ENCODE results near the gene SKIL. TPM values are rescaled to one million over a fixed set of nuclear protein-coding genes. Genes with fewer than 3 reads are reported as not detected.

SKIL gene
- total RNA-seq, 1 experiment from 2014 or later = 34.7 TPM

DNA sequence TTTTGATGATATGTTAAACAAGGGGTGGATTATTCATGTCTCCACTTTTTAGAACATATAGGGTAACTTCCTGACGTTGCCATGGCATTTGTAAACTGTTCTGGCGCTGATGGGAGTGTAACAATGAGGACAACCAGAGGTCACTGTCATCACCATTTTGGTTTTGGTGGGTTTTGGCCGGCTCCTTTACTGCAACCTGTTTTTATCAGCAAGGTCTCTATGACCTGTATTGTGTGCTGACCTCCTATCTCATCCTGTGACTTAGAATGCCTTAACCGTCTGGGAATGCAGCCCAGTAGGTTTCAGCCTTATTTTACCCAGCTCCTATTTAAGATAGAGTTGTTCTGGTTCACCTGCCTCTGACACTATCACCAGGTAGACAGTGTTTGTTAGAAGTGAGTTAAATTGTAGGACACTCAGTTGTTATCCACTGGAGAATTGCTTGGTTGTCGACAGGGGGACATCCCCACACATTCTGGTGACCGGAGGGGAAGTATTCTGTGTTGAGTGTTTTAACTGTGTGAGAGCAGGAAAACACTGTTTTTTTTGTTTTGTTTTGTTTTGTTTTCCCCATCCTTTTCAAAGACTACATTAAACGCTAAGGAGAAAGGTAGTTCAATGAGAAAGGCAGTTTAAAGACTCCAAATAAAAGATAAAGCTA lies 36.9 kb upstream of the SKIL start:
- no peak overlapping the region for H3K4me3 Mint-ChIP-seq (ENCODE audit: unreplicated experiment)
- intact Hi-C loops (cut with micrococcal nuclease) = no loop called here

DNA sequence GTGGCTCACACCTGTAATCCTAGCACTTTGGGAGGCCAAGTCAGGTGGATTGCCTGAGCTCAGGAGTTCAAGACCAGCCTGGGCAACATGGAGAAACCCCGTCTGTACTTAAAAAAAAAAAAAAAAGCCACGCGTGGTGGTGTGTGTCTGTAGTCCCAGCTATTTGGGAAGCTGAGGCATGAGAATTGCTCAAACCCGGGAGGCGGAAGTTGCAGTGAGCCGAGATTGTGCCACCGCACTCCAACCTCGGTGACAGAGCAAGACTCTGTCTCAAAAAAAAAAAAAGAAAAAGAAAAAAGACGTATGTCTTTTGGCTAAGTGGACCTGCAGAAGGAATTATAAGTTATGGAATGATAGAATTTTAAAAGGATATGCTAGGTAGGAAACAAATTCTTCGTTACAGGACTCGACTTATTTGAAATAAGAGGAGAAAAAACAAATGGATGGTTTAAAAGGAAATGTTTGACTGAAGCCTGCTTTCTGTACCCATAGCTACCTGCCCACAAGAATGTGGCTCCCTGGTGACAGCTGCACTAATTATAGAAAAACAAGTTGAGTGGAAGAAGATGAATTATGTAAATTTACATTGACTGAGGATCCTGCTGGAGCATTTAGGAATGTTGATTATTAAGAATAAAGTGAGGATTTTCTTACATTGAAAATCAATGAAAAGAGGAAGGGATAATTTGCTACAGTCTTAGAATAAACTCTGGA lies 36.0 kb upstream of the SKIL start:
- no TSS peak for BruUV-seq (replicated peaks)
- H3K9me3 Mint-ChIP-seq (ENCODE audit: unreplicated experiment) = no peaks in the 10 kb centered on the region
- TF ChIP-seq, protein P1, sequence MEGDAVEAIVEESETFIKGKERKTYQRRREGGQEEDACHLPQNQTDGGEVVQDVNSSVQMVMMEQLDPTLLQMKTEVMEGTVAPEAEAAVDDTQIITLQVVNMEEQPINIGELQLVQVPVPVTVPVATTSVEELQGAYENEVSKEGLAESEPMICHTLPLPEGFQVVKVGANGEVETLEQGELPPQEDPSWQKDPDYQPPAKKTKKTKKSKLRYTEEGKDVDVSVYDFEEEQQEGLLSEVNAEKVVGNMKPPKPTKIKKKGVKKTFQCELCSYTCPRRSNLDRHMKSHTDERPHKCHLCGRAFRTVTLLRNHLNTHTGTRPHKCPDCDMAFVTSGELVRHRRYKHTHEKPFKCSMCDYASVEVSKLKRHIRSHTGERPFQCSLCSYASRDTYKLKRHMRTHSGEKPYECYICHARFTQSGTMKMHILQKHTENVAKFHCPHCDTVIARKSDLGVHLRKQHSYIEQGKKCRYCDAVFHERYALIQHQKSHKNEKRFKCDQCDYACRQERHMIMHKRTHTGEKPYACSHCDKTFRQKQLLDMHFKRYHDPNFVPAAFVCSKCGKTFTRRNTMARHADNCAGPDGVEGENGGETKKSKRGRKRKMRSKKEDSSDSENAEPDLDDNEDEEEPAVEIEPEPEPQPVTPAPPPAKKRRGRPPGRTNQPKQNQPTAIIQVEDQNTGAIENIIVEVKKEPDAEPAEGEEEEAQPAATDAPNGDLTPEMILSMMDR (IDR thresholded peaks at IDR 0.05; ENCODE audit: unreplicated experiment) = no peak
- H3K4me3 Mint-ChIP-seq (ENCODE audit: unreplicated experiment) = no peak overlapping the region
- H3K4me1 Mint-ChIP-seq (ENCODE audit: insufficient read depth, unreplicated experiment) = no peaks in the 10 kb centered on the region
- POLR2A ChIA-PET = no interaction called here
- intact Hi-C loops (cut with micrococcal nuclease) = no loop called here
- no peak for DNase-seq (ENCODE audit: unreplicated experiment)
- no peaks in the 10 kb centered on the region for H3K27me3 Mint-ChIP-seq (ENCODE audit: insufficient read depth, unreplicated experiment)
- CTCF ChIA-PET = interaction anchor here (0.6 to 1.5 kb wide), 5 partner anchors 11 to 490 kb away, joined by 3 to 4 read pairs (median 3); no protein-coding TSS in a partner anchor
- no peak overlapping the region for H3K27ac Mint-ChIP-seq (ENCODE audit: low read depth, unreplicated experiment)
- no peaks in the 10 kb centered on the region for H3K36me3 Mint-ChIP-seq (ENCODE audit: insufficient read depth, unreplicated experiment)

More for the DNA sequence above, 36.9 kb upstream of the SKIL start:
- Mint-ChIP-seq H3K27ac (ENCODE audit: low read depth, unreplicated experiment) (no peak overlapping the region), H3K4me1 (ENCODE audit: insufficient read depth, unreplicated experiment) (no peaks in the 10 kb centered on the region), H3K27me3 (ENCODE audit: insufficient read depth, unreplicated experiment) (no peaks in the 10 kb centered on the region), H3K36me3 (ENCODE audit: insufficient read depth, unreplicated experiment) (no peaks in the 10 kb centered on the region), H3K9me3 (ENCODE audit: unreplicated experiment) (no peaks in the 10 kb centered on the region)
- CTCF ChIA-PET = interaction anchor here (0.6 to 1.5 kb wide), 6 partner anchors 10 to 491 kb away, joined by 3 to 4 read pairs (median 3); no protein-coding TSS in a partner anchor
- DNase-seq (ENCODE audit: unreplicated experiment) = no peak
- no TSS peak for BruUV-seq (replicated peaks)
- POLR2A ChIA-PET = no interaction called here
- TF ChIP-seq, protein P1 (IDR thresholded peaks at IDR 0.05; ENCODE audit: unreplicated experiment) = no peak

DNA sequence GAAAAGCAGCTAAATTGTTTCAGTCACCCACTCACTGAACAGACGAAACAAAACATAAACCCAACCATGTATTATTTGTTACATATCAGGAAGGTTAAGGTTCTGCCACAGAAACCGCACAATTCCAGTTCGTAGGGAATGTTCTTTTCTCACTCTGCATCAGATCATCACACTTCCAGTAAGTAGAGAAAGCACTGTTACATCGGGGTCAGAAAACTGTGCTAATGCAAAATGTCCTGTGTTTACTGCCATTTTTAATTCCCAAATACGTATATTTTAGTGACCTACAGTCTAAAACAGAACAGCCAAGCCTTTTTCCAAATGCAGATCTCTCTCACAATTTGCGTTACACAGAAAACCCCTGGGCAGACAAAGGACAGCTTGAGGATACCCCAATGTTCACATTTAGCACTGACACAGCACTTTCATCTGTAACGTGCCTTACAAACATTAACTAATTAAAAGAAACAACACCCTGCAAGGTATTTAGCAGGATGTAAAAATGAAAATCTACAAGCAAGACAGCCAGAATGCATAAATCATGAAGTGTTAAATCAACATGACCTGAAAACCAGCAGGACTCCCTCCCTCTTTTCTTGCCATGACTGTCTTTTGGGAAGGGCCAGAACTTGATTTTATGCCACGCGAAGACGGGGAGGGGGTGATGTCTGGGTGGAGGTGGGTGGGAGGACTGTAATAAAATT lies 34.8 kb upstream of the SKIL start:
- DNase-seq (ENCODE audit: unreplicated experiment) = no peak
- H3K27ac Mint-ChIP-seq (ENCODE audit: low read depth, unreplicated experiment) = no peak overlapping the region
- no peaks in the 10 kb centered on the region for H3K36me3 Mint-ChIP-seq (ENCODE audit: insufficient read depth, unreplicated experiment)
- no peak overlapping the region for H3K4me3 Mint-ChIP-seq (ENCODE audit: unreplicated experiment)
- no peaks in the 10 kb centered on the region for H3K9me3 Mint-ChIP-seq (ENCODE audit: unreplicated experiment)
- BruUV-seq (replicated peaks) = no TSS peak
- TF ChIP-seq, protein P1 (IDR thresholded peaks at IDR 0.05; ENCODE audit: unreplicated experiment) = no peak
- H3K4me1 Mint-ChIP-seq (ENCODE audit: insufficient read depth, unreplicated experiment) = no peaks in the 10 kb centered on the region
- no peaks in the 10 kb centered on the region for H3K27me3 Mint-ChIP-seq (ENCODE audit: insufficient read depth, unreplicated experiment)
- intact Hi-C loops (cut with micrococcal nuclease) = no loop called here
- ChIA-PET CTCF (interaction anchor here (0.6 to 1.0 kb wide), 5 partner anchors 64 to 982 kb away, joined by 3 to 5 read pairs (median 4); no protein-coding TSS in a partner anchor), POLR2A (no interaction called here)

DNA sequence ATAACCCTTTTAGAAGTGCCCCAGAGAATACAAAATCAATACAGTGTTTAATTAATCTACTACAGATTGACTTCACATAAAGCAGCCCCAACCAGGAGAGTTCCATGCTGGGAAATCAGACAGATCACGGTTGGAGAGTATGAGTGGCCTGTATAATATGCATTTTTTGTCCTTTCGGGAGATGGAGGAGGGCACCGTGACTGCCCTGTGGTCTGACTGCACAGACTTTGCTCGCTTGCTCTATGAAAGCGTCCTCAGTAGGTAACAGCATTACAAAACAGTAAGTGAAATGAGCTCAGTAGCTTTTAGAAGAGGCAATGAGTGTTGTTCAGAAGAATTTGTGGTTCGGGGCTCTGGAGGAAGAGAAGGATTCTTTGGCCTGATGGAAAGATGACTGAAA lies 34.2 kb upstream of the SKIL start:
- H3K9me3 Mint-ChIP-seq (ENCODE audit: unreplicated experiment) = no peaks in the 10 kb centered on the region
- no peaks in the 10 kb centered on the region for H3K4me1 Mint-ChIP-seq (ENCODE audit: insufficient read depth, unreplicated experiment)
- DNase-seq (ENCODE audit: unreplicated experiment) = no peak
- CTCF ChIA-PET = interaction anchor here (0.5 to 0.6 kb wide), 2 partner anchors 457 to 609 kb away, joined by 3 read pairs; no protein-coding TSS in a partner anchor
- TF ChIP-seq, protein P1 (IDR thresholded peaks at IDR 0.05; ENCODE audit: unreplicated experiment) = no peak
- H3K4me3 Mint-ChIP-seq (ENCODE audit: unreplicated experiment) = no peak overlapping the region
- no TSS peak for BruUV-seq (replicated peaks)
- H3K36me3 Mint-ChIP-seq (ENCODE audit: insufficient read depth, unreplicated experiment) = no peaks in the 10 kb centered on the region
- no peaks in the 10 kb centered on the region for H3K27me3 Mint-ChIP-seq (ENCODE audit: insufficient read depth, unreplicated experiment)
- intact Hi-C loops (cut with micrococcal nuclease) = no loop called here
- H3K27ac Mint-ChIP-seq (ENCODE audit: low read depth, unreplicated experiment) = no peak overlapping the region
- POLR2A ChIA-PET = no interaction called here
